ENCODE measurements around the gene CNTNAP2. TPM values are rescaled to one million over a fixed set of nuclear protein-coding genes. Genes with fewer than 3 reads are reported as not detected.

The CNTNAP2 gene
- total and polyA plus RNA-seq, 2 of the 13 experiments (the other 11 are each of a cell fraction or from before 2014, with no cell fraction given) = 0.40 to 0.42 TPM

GRCh38 chr7:147012666-147013065 is 896.1 kb downstream of the CNTNAP2 start (continued):
- TF ChIP-seq, protein P1, sequence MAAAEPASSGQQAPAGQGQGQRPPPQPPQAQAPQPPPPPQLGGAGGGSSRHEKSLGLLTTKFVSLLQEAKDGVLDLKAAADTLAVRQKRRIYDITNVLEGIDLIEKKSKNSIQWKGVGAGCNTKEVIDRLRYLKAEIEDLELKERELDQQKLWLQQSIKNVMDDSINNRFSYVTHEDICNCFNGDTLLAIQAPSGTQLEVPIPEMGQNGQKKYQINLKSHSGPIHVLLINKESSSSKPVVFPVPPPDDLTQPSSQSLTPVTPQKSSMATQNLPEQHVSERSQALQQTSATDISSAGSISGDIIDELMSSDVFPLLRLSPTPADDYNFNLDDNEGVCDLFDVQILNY (CRISPR knock-in tag; conservative IDR thresholded peaks at IDR 0.05) = no peak
- TF ChIP-seq NBN (conservative IDR thresholded peaks at IDR 0.05) (no peak), TP53 (CRISPR knock-in tag; conservative IDR thresholded peaks at IDR 0.05) (no peak), ZNF343 (CRISPR knock-in tag; IDR thresholded peaks at IDR 0.05) (no peak), ELF3 (CRISPR knock-in tag; IDR thresholded peaks at IDR 0.05) (no peak), CSRNP1 (CRISPR knock-in tag; IDR thresholded peaks at IDR 0.05) (no peak), ESRRA (CRISPR knock-in tag; IDR thresholded peaks at IDR 0.05; ENCODE audit: low read depth) (no peak)
- TF ChIP-seq, protein P2, sequence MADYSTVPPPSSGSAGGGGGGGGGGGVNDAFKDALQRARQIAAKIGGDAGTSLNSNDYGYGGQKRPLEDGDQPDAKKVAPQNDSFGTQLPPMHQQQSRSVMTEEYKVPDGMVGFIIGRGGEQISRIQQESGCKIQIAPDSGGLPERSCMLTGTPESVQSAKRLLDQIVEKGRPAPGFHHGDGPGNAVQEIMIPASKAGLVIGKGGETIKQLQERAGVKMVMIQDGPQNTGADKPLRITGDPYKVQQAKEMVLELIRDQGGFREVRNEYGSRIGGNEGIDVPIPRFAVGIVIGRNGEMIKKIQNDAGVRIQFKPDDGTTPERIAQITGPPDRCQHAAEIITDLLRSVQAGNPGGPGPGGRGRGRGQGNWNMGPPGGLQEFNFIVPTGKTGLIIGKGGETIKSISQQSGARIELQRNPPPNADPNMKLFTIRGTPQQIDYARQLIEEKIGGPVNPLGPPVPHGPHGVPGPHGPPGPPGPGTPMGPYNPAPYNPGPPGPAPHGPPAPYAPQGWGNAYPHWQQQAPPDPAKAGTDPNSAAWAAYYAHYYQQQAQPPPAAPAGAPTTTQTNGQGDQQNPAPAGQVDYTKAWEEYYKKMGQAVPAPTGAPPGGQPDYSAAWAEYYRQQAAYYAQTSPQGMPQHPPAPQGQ (CRISPR knock-in tag; IDR thresholded peaks at IDR 0.05; ENCODE audit: borderline replicate concordance) = no peak
- TF ChIP-seq, protein P3, sequence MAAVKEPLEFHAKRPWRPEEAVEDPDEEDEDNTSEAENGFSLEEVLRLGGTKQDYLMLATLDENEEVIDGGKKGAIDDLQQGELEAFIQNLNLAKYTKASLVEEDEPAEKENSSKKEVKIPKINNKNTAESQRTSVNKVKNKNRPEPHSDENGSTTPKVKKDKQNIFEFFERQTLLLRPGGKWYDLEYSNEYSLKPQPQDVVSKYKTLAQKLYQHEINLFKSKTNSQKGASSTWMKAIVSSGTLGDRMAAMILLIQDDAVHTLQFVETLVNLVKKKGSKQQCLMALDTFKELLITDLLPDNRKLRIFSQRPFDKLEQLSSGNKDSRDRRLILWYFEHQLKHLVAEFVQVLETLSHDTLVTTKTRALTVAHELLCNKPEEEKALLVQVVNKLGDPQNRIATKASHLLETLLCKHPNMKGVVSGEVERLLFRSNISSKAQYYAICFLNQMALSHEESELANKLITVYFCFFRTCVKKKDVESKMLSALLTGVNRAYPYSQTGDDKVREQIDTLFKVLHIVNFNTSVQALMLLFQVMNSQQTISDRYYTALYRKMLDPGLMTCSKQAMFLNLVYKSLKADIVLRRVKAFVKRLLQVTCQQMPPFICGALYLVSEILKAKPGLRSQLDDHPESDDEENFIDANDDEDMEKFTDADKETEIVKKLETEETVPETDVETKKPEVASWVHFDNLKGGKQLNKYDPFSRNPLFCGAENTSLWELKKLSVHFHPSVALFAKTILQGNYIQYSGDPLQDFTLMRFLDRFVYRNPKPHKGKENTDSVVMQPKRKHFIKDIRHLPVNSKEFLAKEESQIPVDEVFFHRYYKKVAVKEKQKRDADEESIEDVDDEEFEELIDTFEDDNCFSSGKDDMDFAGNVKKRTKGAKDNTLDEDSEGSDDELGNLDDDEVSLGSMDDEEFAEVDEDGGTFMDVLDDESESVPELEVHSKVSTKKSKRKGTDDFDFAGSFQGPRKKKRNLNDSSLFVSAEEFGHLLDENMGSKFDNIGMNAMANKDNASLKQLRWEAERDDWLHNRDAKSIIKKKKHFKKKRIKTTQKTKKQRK (IDR thresholded peaks at IDR 0.05; ENCODE audit: low read length) = no peak
